Parathyroid adenoma (tissue), 2 donors: ENCODE results near the gene ZCCHC17.
A peak's percentile ranks its signal among the peaks of the same experiment; 100 is the strongest.

Experiments used
- H2AFZ ChIP-seq: fragments of 300-600 bp; sonication (generic); one replicate; pipeline ENCODE4 v1.7.0; 2017; ENCODE audit warnings: antibody characterized with exemption, mild to moderate bottlenecking
- H3K27ac ChIP-seq: fragments of 300-600 bp; sonication (generic); one replicate; pipeline ENCODE4 v1.7.0; 2017
- H3K27me3 ChIP-seq: fragments of 300-600 bp; sonication (generic); one replicate; pipeline ENCODE4 v1.7.0; 2017; ENCODE audit warnings: low read length; ENCODE audit not compliant: control insufficient read depth, insufficient read depth
- H3K36me3 ChIP-seq: fragments of 300-600 bp; sonication (generic); one replicate; pipeline ENCODE4 v1.7.0; 2017; ENCODE audit warnings: low read length; ENCODE audit not compliant: control insufficient read depth, insufficient read depth
- H3K4me1 ChIP-seq: fragments of 300-600 bp; sonication (generic); one replicate; pipeline ENCODE4 v1.7.0; 2017; ENCODE audit warnings: control low read depth
- H3K4me2 ChIP-seq: fragments of 300-600 bp; sonication (generic); one replicate; pipeline ENCODE4 v1.7.0; 2017; ENCODE audit warnings: low read length
- H3K4me3 ChIP-seq: fragments of 300-600 bp; sonication (generic); one replicate; pipeline ENCODE4 v1.7.0; 2017; ENCODE audit warnings: low read depth, low read length
- H3K79me2 ChIP-seq: fragments of 300-600 bp; sonication (generic); one replicate; pipeline ENCODE4 v1.7.0; 2017; ENCODE audit warnings: control low read depth
- H3K9ac ChIP-seq: fragments of 300-600 bp; sonication (generic); one replicate; pipeline ENCODE4 v1.7.0; 2017; ENCODE audit warnings: mild to moderate bottlenecking
- H3K9me3 ChIP-seq: fragments of 300-600 bp; sonication (generic); one replicate; pipeline ENCODE4 v1.7.0; 2017; ENCODE audit warnings: low read length; ENCODE audit not compliant: control insufficient read depth
- CTCF ChIP-seq: fragments of 300-600 bp; sonication (generic); IDR thresholded peaks from one replicate; pipeline ENCODE4 v1.7.0; 2017; ENCODE audit warnings: antibody characterized with exemption, mild to moderate bottlenecking
- donor health status: primary hyperparathyroidism.

The ZCCHC17 gene

GRCh38 chr1:31362032-31362431 is 65.2 kb downstream of the ZCCHC17 start:
- Histone ChIP-seq H3K27ac (no peak overlapping the region), H3K27me3 (no peaks in the 10 kb centered on the region), H3K9ac (no peak overlapping the region), H3K36me3 (no peaks in the 10 kb centered on the region), H3K4me1 (no peaks in the 10 kb centered on the region), H3K9me3 (no peaks in the 10 kb centered on the region), H3K79me2 (no peaks in the 10 kb centered on the region), H3K4me3 (no peak overlapping the region), H2AFZ (no peak overlapping the region), H3K4me2 (no peak overlapping the region)
- TF ChIP-seq CTCF = no peak

DNA sequence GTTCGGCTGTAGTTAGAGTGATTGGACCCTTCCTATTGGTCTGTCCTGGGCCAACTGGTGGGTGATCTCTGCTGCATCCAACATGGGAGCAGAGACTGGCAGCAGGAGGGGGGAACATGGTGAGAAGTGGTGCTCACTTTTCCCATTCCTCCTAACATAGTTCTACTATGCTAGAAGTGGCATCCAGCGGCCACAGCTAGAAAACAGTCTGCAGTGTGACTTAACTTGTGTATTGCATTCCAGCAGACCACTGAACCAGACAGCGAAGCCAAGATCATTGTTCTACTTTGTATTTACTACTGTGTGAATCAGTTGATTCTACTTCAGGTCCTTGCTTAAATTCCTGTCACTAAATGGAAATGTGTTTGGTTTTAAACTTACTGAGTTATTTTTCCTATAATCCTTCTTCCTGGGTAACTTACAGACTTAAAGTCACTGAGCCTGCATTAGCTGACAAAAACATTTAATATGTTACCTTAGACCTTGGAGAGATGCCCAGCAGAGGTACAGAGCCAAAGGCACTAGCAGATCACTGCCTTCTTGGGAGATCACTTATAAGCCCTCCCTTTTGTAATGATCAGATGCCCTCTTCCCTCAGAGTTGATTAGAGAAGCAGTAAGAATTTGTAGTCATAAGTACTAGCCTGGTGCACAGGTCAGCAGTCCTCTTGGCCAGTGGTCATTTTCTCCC is 67.9 kb downstream of the ZCCHC17 start:
- Histone ChIP-seq H3K4me2 (peak overlapping the region; percentile 32), H3K4me3 (no peak overlapping the region), H3K27me3 (no peaks in the 10 kb centered on the region), H3K9me3 (no peaks in the 10 kb centered on the region), H2AFZ (no peak overlapping the region), H3K36me3 (no peaks in the 10 kb centered on the region), H3K79me2 (no peaks in the 10 kb centered on the region), H3K9ac (no peak overlapping the region), H3K27ac (no peak overlapping the region), H3K4me1 (peaks cover 4% of the 10 kb centered on the region)
- TF ChIP-seq CTCF = no peak

GRCh38 chr1:31366796-31367195 is 70.0 kb downstream of the ZCCHC17 start:
- Histone ChIP-seq H3K4me2 (no peak overlapping the region), H3K27me3 (no peaks in the 10 kb centered on the region), H3K36me3 (no peaks in the 10 kb centered on the region), H3K4me1 (peaks cover 4% of the 10 kb centered on the region), H3K79me2 (no peaks in the 10 kb centered on the region), H3K9ac (no peak overlapping the region), H3K4me3 (no peak overlapping the region), H3K9me3 (no peaks in the 10 kb centered on the region), H3K27ac (no peak overlapping the region), H2AFZ (no peak overlapping the region)
- no peak for TF ChIP-seq CTCF

DNA sequence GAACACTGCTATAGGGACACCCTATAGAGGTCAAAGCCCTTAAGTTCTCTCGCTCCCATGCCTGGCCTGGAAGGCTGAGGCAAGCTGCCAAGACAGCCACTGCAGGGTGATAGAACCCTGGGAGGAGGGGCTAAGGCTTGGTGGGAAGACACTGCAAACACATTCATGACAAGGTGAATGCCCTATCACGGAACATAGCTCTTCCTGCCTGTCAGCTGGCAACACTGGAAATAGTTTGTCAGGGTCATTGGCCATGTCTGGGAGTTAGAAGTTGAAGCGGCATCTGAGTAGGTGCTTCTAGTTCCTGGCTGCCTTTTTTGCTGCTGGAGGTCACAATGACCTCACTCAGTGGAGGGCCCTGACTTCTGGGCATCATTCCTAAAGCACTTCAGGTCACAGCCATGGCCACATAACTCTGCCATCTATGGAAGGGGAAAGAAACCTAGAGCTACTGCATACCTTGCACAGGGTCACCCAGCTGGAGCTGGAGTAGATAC is 71.8 kb downstream of the ZCCHC17 start:
- H3K4me3 ChIP-seq = no peak overlapping the region

More for the DNA sequence above, 71.8 kb downstream of the ZCCHC17 start:
- no peaks in the 10 kb centered on the region for H3K79me2 ChIP-seq
- H3K4me2 ChIP-seq = no peak overlapping the region
- no peak overlapping the region for H3K27ac ChIP-seq
- peaks cover 4% of the 10 kb centered on the region for H3K4me1 ChIP-seq
- no peak for TF ChIP-seq CTCF
- H3K27me3 ChIP-seq = no peaks in the 10 kb centered on the region
- H3K9me3 ChIP-seq = no peaks in the 10 kb centered on the region
- H2AFZ ChIP-seq = no peak overlapping the region
- H3K36me3 ChIP-seq = no peaks in the 10 kb centered on the region
- no peak overlapping the region for H3K9ac ChIP-seq
